Measurements from ENCODE around the gene PAXX.

GRCh38 chr9:136969774-136970173 lies 22.4 kb upstream of the PAXX start:
- no peak for TF ChIP-seq POLR2A (IDR thresholded peaks at IDR 0.05)
- TF ChIP-seq CTCF (IDR thresholded peaks at IDR 0.05), result no peak
- no peak for TF ChIP-seq EP300 (IDR thresholded peaks at IDR 0.05)

Measured in stomach (tissue), 4 donors.